ENCODE results near the gene ZFR. TPM values are rescaled to one million over a fixed set of nuclear protein-coding genes. Genes with fewer than 3 reads are reported as not detected.

The ZFR gene
- total and polyA plus RNA-seq, 4 donors, result 17.5 to 44.5 (median 30.8) TPM

DNA sequence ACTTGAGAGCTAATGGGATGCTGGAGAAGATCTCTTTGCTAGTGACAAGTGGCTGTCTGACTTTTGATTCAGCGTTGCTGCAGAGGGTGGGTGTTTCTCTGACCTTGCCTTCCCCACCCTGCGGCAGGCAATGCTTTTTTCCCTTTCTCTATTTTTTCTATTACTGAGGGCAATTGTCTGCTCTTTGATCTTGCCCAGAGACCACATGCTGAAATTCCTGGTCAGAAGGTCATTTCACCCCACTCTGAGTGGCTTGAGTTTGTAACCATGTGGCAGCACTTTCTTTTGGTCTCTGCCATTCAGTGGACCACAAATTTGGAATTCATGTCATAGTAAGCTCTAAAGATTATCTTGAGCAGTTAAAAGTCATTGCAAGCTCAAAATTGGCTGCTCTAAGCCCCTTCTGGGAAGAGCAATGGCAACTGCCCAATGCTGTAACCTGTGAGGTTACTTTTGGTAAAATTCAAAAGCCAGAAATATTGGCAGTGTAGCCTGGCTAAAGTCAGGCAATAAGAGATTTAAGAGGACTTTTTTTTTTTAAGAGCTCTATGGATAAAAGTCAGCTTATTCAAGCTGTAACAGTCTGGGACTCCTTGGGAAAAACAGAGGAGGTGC lies 101.4 kb downstream of the ZFR start:
- DNase-seq (ENCODE audit: low spot score), result no peak

DNA sequence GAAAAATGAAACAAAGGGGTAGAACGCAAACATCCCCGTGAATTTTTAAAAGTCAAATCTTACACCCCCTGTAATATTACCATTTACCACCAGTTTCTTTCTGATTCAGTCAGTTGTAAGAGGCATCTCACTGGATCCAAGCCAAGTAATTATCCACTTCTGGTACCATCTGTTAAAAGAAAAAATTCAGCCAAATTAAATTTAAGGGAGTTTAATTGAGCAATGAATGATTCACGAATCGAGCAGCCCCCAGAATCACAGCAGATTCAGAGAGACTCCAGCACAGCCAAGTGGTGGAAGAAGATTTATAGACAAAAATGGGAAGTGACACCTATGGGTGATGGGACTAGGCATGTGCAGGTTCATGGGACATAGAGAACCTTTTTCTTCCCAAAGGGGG lies 101.9 kb downstream of the ZFR start:
- no peaks in the 10 kb centered on the region for H3K9me3 ChIP-seq (ENCODE audit: control insufficient read depth in 4 of 4, low read length in 3 of 4)
- no peak for TF ChIP-seq RAD21 (IDR thresholded peaks at IDR 0.05)
- no peak for TF ChIP-seq ZBTB33 (IDR thresholded peaks at IDR 0.05)
- TF ChIP-seq GABPA (IDR thresholded peaks at IDR 0.05 in 1 of 2, conservative IDR thresholded peaks at IDR 0.05 in 1 of 2), result no peak
- TF ChIP-seq MAX (IDR thresholded peaks at IDR 0.05), result no peak
- TF ChIP-seq SP1 (IDR thresholded peaks at IDR 0.05), result no peak
- no peak for TF ChIP-seq HNF4G (IDR thresholded peaks at IDR 0.05)
- no peak for TF ChIP-seq RXRA (IDR thresholded peaks at IDR 0.05)
- TF ChIP-seq FOXA2 (IDR thresholded peaks at IDR 0.05), result no peak
- no peak for TF ChIP-seq HNF4A (conservative IDR thresholded peaks at IDR 0.05)
- TF ChIP-seq NR2F2 (IDR thresholded peaks at IDR 0.05), result no peak
- TF ChIP-seq, protein P1, sequence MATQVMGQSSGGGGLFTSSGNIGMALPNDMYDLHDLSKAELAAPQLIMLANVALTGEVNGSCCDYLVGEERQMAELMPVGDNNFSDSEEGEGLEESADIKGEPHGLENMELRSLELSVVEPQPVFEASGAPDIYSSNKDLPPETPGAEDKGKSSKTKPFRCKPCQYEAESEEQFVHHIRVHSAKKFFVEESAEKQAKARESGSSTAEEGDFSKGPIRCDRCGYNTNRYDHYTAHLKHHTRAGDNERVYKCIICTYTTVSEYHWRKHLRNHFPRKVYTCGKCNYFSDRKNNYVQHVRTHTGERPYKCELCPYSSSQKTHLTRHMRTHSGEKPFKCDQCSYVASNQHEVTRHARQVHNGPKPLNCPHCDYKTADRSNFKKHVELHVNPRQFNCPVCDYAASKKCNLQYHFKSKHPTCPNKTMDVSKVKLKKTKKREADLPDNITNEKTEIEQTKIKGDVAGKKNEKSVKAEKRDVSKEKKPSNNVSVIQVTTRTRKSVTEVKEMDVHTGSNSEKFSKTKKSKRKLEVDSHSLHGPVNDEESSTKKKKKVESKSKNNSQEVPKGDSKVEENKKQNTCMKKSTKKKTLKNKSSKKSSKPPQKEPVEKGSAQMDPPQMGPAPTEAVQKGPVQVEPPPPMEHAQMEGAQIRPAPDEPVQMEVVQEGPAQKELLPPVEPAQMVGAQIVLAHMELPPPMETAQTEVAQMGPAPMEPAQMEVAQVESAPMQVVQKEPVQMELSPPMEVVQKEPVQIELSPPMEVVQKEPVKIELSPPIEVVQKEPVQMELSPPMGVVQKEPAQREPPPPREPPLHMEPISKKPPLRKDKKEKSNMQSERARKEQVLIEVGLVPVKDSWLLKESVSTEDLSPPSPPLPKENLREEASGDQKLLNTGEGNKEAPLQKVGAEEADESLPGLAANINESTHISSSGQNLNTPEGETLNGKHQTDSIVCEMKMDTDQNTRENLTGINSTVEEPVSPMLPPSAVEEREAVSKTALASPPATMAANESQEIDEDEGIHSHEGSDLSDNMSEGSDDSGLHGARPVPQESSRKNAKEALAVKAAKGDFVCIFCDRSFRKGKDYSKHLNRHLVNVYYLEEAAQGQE (IDR thresholded peaks at IDR 0.05), result no peak
- H3K9ac ChIP-seq (ENCODE audit: low read depth in 1 of 2, low read length in 2 of 2), result no peak overlapping the region
- H3K4me1 ChIP-seq (ENCODE audit: control insufficient read depth in 4 of 4, insufficient read depth in 4 of 4, low read length in 3 of 4), result peaks cover 0 to 2% (median 0%) of the 10 kb centered on the region in 4 donors
- H3K27ac ChIP-seq (ENCODE audit: low read depth in 1 of 2, low read length in 2 of 2), result no peak overlapping the region
- WGBS, result 80% methylated on average over 4 of the region's 4 CpGs
- no peak for DNase-seq (ENCODE audit: low spot score)
- no peak overlapping the region for H3K4me3 ChIP-seq (ENCODE audit: low read depth in 1 of 3, low read length in 3 of 3)
- no peaks in the 10 kb centered on the region for H3K36me3 ChIP-seq (ENCODE audit: control insufficient read depth in 4 of 4, insufficient read depth in 3 of 4, low read depth in 1 of 4, low read length in 3 of 4)
- no peaks in the 10 kb centered on the region for H3K27me3 ChIP-seq (ENCODE audit: control insufficient read depth in 4 of 4, insufficient read depth in 4 of 4, low read length in 3 of 4)

More for the DNA sequence above, 101.4 kb downstream of the ZFR start:
- 67% methylated on average over 2 of the region's 2 CpGs for WGBS
- Histone ChIP-seq H3K4me3 (ENCODE audit: low read depth in 1 of 3, low read length in 3 of 3) (no peak overlapping the region), H3K36me3 (ENCODE audit: control insufficient read depth in 4 of 4, insufficient read depth in 3 of 4, low read depth in 1 of 4, low read length in 3 of 4) (no peaks in the 10 kb centered on the region), H3K27me3 (ENCODE audit: control insufficient read depth in 4 of 4, insufficient read depth in 4 of 4, low read length in 3 of 4) (no peaks in the 10 kb centered on the region), H3K4me1 (ENCODE audit: control insufficient read depth in 4 of 4, insufficient read depth in 4 of 4, low read length in 3 of 4) (peaks cover 0 to 2% (median 0%) of the 10 kb centered on the region in 4 donors), H3K9ac (ENCODE audit: low read depth in 1 of 2, low read length in 2 of 2) (no peak overlapping the region), H3K27ac (ENCODE audit: low read depth in 1 of 2, low read length in 2 of 2) (no peak overlapping the region), H3K9me3 (ENCODE audit: control insufficient read depth in 4 of 4, low read length in 3 of 4) (no peaks in the 10 kb centered on the region)
- no peak for TF ChIP-seq JUND (IDR thresholded peaks at IDR 0.05)
- TF ChIP-seq RXRA (IDR thresholded peaks at IDR 0.05), result peak in 1 of 2 donors; percentile 20
- TF ChIP-seq, protein P1 (IDR thresholded peaks at IDR 0.05), result no peak
- TF ChIP-seq MAX (IDR thresholded peaks at IDR 0.05), result peak; percentile 16
- no peak for TF ChIP-seq TAF1 (conservative IDR thresholded peaks at IDR 0.05)
- TF ChIP-seq HNF4A (conservative IDR thresholded peaks at IDR 0.05), result peak; percentile 30 to 46
